Chondrocyte (in vitro differentiated cells): ENCODE measurements around the gene MYBPHL. TPM values are rescaled to one million over a fixed set of nuclear protein-coding genes. Genes with fewer than 3 reads are reported as not detected.

ENCODE experiments used
- DNase-seq: peaks from one replicate; pipeline ENCODE4 v3.0.0; 2021; ENCODE audit warnings: mixed read lengths, low spot score
- H3K27ac Mint-ChIP-seq: one replicate; pipeline ENCODE4 v1.8.0; 2021; ENCODE audit warnings: mild to moderate bottlenecking, moderate library complexity, mixed read lengths; ENCODE audit not compliant: unreplicated experiment
- H3K27me3 Mint-ChIP-seq: 2 replicates; pipeline ENCODE4 v1.8.0; 2021; ENCODE audit warnings: low read depth, mixed read lengths
- H3K36me3 Mint-ChIP-seq: 2 replicates; pipeline ENCODE4 v1.8.0; 2021; ENCODE audit warnings: low read depth, mixed read lengths
- H3K4me1 Mint-ChIP-seq: 2 replicates; pipeline ENCODE4 v1.8.0; 2021; ENCODE audit warnings: low read depth, mild to moderate bottlenecking, mixed read lengths
- H3K4me3 Mint-ChIP-seq: one replicate; pipeline ENCODE4 v1.8.0; 2021; ENCODE audit warnings: mild to moderate bottlenecking, moderate library complexity, mixed read lengths; ENCODE audit not compliant: unreplicated experiment
- H3K9me3 Mint-ChIP-seq: 2 replicates; pipeline ENCODE4 v1.8.0; 2021; ENCODE audit warnings: low read depth, mixed read lengths
- CTCF ChIP-seq: fragments of 200-600 bp; sonication (generic); IDR thresholded peaks from 2 replicates; pipeline ENCODE4 v1.5.0; 2021; ENCODE audit warnings: antibody characterized with exemption, mild to moderate bottlenecking, moderate library complexity
- total RNA-seq: library from RNA; stranded (reverse); gene quantifications from 3 replicates; pipeline ENCODE4 v1.2.1, GENCODE V29; 2021

Gene MYBPHL
- total RNA-seq, 1 donor from 2014 or later = not detected

GRCh38 chr1:109281680-109282496, 24.9 kb downstream of the MYBPHL start:
- Mint-ChIP-seq H3K27me3 (no peaks in the 10 kb centered on the region), H3K4me1 (peaks cover 37% of the 10 kb centered on the region), H3K4me3 (peak overlapping the region; percentile 90), H3K9me3 (no peaks in the 10 kb centered on the region), H3K36me3 (peaks cover 1% of the 10 kb centered on the region), H3K27ac (peak overlapping the region; percentile 57)
- peak; percentile 82 for DNase-seq
- no peak for TF ChIP-seq CTCF

- Mint-ChIP-seq H3K9me3 (no peaks in the 10 kb centered on the region), H3K36me3 (peaks cover 1% of the 10 kb centered on the region), H3K27ac (no peak overlapping the region), H3K4me1 (peaks cover 39% of the 10 kb centered on the region), H3K27me3 (no peaks in the 10 kb centered on the region), H3K4me3 (no peak overlapping the region)
- peak; percentile 83 for DNase-seq
- TF ChIP-seq CTCF = no peak
Observed at GRCh38 chr1:109280862-109281261, 25.9 kb downstream of the MYBPHL start.

GRCh38 chr1:109279615-109280278, 27.1 kb downstream of the MYBPHL start:
- DNase-seq = no peak
- H3K27ac Mint-ChIP-seq = no peak overlapping the region
- H3K4me3 Mint-ChIP-seq = no peak overlapping the region
- H3K27me3 Mint-ChIP-seq = no peaks in the 10 kb centered on the region
- no peak for TF ChIP-seq CTCF
- peaks cover 50% of the 10 kb centered on the region for H3K4me1 Mint-ChIP-seq
- H3K9me3 Mint-ChIP-seq = no peaks in the 10 kb centered on the region
- peaks cover 1% of the 10 kb centered on the region for H3K36me3 Mint-ChIP-seq

GRCh38 chr1:109277434-109278204, 29.2 kb downstream of the MYBPHL start:
- DNase-seq = peak; percentile 73
- peaks cover 51% of the 10 kb centered on the region for H3K4me1 Mint-ChIP-seq
- no peaks in the 10 kb centered on the region for H3K9me3 Mint-ChIP-seq
- peak; percentile 91 for TF ChIP-seq CTCF
- H3K36me3 Mint-ChIP-seq = peaks cover 1% of the 10 kb centered on the region
- H3K27me3 Mint-ChIP-seq = no peaks in the 10 kb centered on the region
- no peak overlapping the region for H3K4me3 Mint-ChIP-seq
- H3K27ac Mint-ChIP-seq = peak overlapping the region; percentile 45
